ENCODE measurements around the gene ARHGAP20.

The ARHGAP20 gene

GRCh38 chr11:110614031-110614430, 98.2 kb downstream of the ARHGAP20 start:
- no peak for DNase-seq (ENCODE audit: low read depth)

DNA sequence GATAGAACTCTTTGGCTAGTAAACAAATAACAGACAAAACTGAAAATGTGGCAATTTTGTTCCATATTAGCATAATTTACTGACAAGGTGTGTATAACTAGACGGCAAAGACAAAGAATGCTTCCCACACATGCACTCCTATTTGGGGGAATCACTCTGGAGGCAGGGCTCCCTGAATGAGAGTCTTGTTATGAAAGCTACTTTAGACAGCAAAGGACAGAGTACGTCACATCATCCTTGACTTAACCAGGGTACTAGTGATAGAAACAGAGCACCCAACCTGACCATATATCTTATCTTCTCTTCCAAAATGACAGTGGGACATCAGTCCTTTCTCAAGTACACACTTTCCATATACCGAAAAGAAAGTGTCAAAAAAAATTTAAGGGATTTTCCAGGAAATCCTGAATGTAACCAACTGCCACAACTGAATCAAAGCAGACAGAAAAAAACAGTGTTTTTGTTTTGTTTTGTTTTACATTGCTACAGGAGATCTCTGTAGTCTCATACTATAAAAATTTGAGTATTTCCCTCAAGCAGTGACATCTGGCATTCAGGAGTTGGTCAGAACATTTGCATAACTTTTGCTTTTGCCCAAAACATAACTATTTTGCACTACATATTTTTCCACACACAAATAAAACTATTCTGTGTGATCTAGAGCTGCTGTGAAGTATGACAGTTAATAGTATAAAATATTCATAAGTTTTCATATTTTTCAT, 98.9 kb downstream of the ARHGAP20 start:
- no peak for DNase-seq (ENCODE audit: low read depth)

- no peak for DNase-seq (ENCODE audit: low read depth)
These were observed 105.8 kb downstream of the ARHGAP20 start for GRCh38 chr11:110606415-110606814.

DNA sequence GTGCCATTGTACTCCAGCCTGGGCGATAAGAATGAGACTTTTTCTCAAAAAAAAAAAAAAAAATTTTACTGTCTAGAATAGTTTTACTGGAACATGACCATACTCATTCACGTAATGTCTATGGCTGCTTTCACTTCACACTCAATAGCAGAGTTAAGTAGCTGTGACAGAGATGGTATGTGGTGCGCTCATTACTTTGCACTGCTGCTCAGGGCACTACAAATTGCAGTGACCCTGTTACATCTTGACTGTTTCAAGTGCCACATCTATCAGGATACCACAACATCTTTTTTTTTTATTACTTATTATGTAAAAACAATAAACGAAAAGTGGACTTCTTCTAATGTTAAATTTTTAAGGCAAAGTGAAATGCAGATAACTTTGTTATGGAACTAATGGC, 110.3 kb downstream of the ARHGAP20 start:
- no peak for DNase-seq (ENCODE audit: low read depth)

DNA sequence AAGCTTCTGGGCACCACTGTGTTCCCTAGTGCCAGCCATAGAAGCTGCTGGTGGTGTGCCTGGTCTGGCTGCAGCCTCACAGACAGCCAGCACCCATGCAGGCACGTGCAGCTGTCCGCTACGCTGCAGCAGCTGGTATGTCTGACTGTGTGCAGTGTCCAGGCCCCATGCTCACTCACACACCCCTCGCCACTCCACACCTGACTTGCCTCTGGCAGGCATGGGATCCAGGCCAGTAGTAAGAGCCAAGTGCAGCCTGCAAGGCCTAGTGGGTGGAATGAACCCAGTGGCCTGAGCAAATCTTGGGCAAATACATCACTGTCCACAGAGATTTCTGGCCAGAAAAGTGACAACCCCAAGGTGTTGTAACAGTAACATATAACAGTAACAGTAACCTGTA, 111.9 kb downstream of the ARHGAP20 start:
- no peak for DNase-seq (ENCODE audit: low read depth)

GRCh38 chr11:110599207-110599606, 113.0 kb downstream of the ARHGAP20 start:
- no peak for DNase-seq (ENCODE audit: low read depth)

- no peak for DNase-seq (ENCODE audit: low read depth)
These were observed 113.5 kb downstream of the ARHGAP20 start for GRCh38 chr11:110598725-110599124.

- no peak for DNase-seq (ENCODE audit: low read depth)
These were observed 124.3 kb downstream of the ARHGAP20 start for GRCh38 chr11:110587972-110588371.

DNA sequence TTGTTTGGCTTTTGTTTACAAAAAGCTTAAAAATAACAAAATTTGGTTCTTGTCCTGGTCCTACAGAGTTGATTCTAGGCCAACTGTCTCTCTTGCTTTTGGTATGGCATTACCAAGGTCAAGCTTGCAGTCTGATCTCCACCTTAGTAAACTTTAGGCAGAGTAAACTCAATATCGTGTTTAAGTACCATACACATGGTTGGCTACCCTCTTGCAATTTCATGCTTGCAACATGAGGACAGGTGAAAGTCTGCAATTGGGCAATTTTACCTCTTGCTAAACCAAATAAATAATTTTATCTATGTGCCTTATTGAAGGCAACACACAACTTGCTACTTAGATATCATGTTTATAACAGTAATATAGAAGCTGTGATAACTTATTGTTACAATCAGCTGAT, 125.1 kb downstream of the ARHGAP20 start:
- DNase-seq (ENCODE audit: low read depth): no peak

GRCh38 chr11:110584150-110584549, 128.1 kb downstream of the ARHGAP20 start:
- DNase-seq (ENCODE audit: low read depth): no peak

GRCh38 chr11:110582728-110583432, 129.4 kb downstream of the ARHGAP20 start:
- DNase-seq (ENCODE audit: low read depth): no peak

GRCh38 chr11:110580571-110580970, 131.7 kb downstream of the ARHGAP20 start:
- no peak for DNase-seq (ENCODE audit: low read depth)

DNA sequence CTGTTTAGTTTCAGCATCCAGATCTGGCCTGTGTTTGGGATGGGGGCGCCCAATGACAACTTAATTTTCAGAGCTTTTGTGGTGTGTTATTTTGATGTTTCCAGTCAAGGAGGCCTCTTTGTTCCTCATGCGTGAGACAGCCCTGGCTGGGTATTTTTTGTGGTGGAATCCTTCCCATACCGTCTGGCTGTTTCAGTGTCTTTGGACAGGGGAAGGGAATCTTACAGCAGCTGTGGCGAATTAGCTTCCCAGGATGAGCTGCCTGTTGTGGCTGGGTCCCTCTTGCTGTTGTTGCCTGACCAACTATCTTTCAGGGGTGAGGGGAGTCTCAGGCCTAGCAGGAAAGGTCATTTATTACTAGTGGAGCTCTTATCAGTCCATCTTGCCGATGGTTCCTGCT, 138.8 kb downstream of the ARHGAP20 start:
- DNase-seq (ENCODE audit: low read depth): no peak

- DNase-seq (ENCODE audit: low read depth): no peak
These were observed 141.0 kb downstream of the ARHGAP20 start for GRCh38 chr11:110571081-110571720.

DNA sequence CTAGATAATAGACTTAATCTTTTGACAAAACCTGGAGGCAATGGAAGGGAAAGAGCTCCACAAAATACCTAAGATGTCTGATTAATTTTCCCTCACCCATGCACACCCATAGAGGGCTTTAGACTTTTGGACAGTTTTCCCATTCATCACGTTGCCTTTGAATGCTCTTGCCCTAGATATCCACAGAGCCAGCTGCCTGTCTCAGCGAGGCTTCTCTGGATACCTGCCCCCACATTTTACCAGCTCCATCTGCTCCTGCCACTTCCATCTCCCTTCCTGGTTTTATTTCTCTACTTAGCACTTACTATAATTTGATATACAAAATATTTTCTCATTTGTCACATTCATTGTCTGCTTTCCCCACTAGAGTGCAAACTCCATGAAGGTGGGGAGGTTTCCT, 145.7 kb downstream of the ARHGAP20 start:
- no peak for DNase-seq (ENCODE audit: low read depth)

- DNase-seq (ENCODE audit: low read depth): no peak
These were observed 146.6 kb downstream of the ARHGAP20 start for GRCh38 chr11:110565357-110566336.

DNA sequence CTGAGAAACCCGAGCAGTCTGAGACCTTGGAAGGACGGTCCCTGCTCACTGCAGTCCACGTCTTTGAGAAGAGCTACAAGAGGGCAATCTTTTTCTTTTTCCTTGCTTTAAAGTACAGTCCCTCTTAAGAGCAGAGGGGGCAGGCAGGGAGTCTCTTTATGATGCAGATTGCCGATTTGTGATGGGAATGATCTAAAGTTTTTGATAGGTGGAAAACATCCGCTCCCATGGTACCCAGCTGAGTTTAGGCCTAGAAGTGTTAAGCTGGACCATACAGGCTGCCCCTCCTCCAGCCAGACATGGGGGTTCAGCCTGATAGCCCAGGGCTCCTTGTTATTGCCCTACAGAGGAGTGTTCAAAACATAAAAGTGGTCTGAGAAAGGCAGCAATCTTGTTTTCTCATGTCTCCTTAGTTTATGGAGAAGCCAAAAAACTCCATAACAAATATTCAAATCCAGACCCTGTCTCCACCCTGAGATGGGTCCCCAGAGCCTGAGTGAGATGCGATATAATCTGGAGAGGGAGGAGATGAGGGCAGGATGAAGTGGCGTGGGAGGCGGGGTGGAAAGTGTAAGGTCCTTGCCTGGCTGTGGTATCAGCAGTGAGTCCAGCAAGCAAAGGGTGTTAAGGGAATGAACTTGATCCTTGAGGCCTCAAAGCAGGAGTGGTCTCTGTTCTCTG, 147.4 kb downstream of the ARHGAP20 start:
- no peak for DNase-seq (ENCODE audit: low read depth)

- no peak for DNase-seq (ENCODE audit: low read depth)
These were observed 167.5 kb downstream of the ARHGAP20 start for GRCh38 chr11:110544779-110545178.

GRCh38 chr11:110538154-110538553, 174.1 kb downstream of the ARHGAP20 start:
- DNase-seq (ENCODE audit: low read depth): no peak

- no peak for DNase-seq (ENCODE audit: low read depth)
These were observed 181.1 kb downstream of the ARHGAP20 start for GRCh38 chr11:110530900-110531741.

Data from T-helper 22 cell (primary cell).